A549 treated with Hydrocortisone at 1 μM for 4 hours (cell line): Measurements from ENCODE around the gene SLC35F4. TPM values are rescaled to one million over a fixed set of nuclear protein-coding genes. Genes with fewer than 3 reads are reported as not detected.

ENCODE experiments used
- total RNA-seq: library from RNA; stranded (reverse); fragments of 200-300 nt; extraction: Qiagen RNA extraction; gene quantifications from 5 replicates; pipeline ENCODE4 v1.2.3, GENCODE V29; 2022

The SLC35F4 gene
- not detected in 5 replicates for total RNA-seq

DNA sequence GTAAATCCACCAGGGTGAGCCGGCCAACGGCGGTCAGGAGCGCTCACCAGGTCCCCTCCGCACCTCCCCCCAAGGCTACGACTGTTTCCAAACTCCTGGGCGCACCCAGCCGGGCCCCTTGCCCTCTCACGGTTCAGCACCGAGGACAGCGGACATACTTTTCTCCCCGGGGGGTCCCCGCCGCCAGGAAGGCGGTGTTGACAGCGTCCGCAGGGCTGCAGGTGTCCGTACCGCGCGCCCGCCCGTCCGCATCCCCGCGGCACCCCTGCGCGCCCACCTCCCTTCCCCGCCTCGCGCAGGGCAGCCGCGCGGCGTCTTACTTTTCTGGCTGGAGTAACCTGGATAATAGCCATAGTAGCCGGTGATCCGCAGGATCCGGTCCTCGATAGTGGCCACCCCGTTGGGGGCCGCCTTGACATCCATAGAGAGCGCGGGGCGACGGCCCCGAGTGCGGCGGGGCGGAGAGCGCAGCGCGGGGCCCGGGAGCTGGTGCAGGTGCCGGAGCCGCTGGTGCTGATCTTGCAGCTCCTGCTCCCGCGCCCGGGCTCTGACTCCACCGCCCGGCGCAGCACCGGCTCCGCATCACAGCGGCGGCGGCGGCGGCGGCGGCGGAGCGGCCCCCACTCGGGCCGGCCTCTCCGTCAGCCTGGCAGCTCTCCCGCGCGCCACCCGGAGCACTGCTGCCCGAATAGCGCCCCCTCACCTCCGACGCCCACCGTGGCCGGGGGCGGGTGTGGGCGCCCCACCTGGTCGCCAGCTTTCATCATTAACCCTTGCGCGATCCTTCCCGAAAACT, at the start of gene SLC35F4:
SLC35F4 (minus strand) TSS at position 690 of the 796 bp plus-strand sequence.

